HS-5 (cell line): ENCODE results near the gene PSME1.

Source experiments
- DNase-seq: peaks from one replicate; pipeline ENCODE4 v3.0.0-alpha.2; 2012; ENCODE audit warnings: low read depth

Gene PSME1

GRCh38 chr14:24135834-24136683 lies at the start of gene PSME1:
Gene PSME1, plus strand, starts transcription at chr14:24136194. Its CDS starts 69 bp downstream, at chr14:24136263.
- DNase-seq = no peak

GRCh38 chr14:24087004-24087403 lies 49.0 kb upstream of the PSME1 start:
- no peak for DNase-seq

- DNase-seq = no peak
These were observed 47.9 kb upstream of the PSME1 start for GRCh38 chr14:24088095-24088494.

- DNase-seq = no peak
These were observed 46.1 kb upstream of the PSME1 start for GRCh38 chr14:24089890-24090289.

GRCh38 chr14:24092110-24092504 lies 43.9 kb upstream of the PSME1 start:
- DNase-seq = no peak

GRCh38 chr14:24092505-24093206 lies 43.3 kb upstream of the PSME1 start:
- DNase-seq = no peak

GRCh38 chr14:24093207-24093900 lies 42.6 kb upstream of the PSME1 start:
- DNase-seq = no peak

GRCh38 chr14:24093901-24094840 lies 41.8 kb upstream of the PSME1 start, which contains the start of gene PCK2:
Gene PCK2, plus strand, starts transcription at chr14:24094311. Its CDS starts 95 bp downstream, at chr14:24094406.
- DNase-seq = peak; percentile 56

- no peak for DNase-seq
These were observed 41.1 kb upstream of the PSME1 start for GRCh38 chr14:24094841-24095270.

GRCh38 chr14:24095271-24096068 lies 40.5 kb upstream of the PSME1 start:
- no peak for DNase-seq

- DNase-seq = no peak
These were observed 39.3 kb upstream of the PSME1 start for GRCh38 chr14:24096545-24097181.

- no peak for DNase-seq
These were observed 37.6 kb upstream of the PSME1 start for GRCh38 chr14:24098229-24098926.

GRCh38 chr14:24098927-24099813 lies 36.8 kb upstream of the PSME1 start:
- DNase-seq = no peak

GRCh38 chr14:24100197-24100981 lies 35.6 kb upstream of the PSME1 start:
- no peak for DNase-seq

- DNase-seq = no peak
These were observed 35.0 kb upstream of the PSME1 start for GRCh38 chr14:24100982-24101494.

GRCh38 chr14:24102357-24103048 lies 33.5 kb upstream of the PSME1 start:
- no peak for DNase-seq

GRCh38 chr14:24103451-24103850 lies 32.5 kb upstream of the PSME1 start:
- no peak for DNase-seq
